GM18951 (cell line): ENCODE data around the gene SMIM5.

Experiments used
- POLR2A ChIP-seq: IDR thresholded peaks from 4 replicates; pipeline ENCODE4 v1.6.1; 2011; ENCODE audit warnings: mild to moderate bottlenecking; ENCODE audit not compliant: insufficient read length, insufficient read depth; ENCODE audit errors: extremely low read depth
- in situ Hi-C: fragments of 300-500 bp; cut with MboI; formaldehyde crosslinking; loops from one replicate; pipeline ENCODE4 v1.12.0; 2022; ENCODE audit warnings: low sequenced_read_pairs, mixed read lengths, inconsistent platforms; ENCODE audit not compliant: unreplicated experiment

SMIM5 gene

GRCh38 chr17:75612906-75613626, 20.2 kb upstream of the SMIM5 start:
- TF ChIP-seq POLR2A: no peak
- in situ Hi-C loops: loop anchor here (10.0 kb wide), 1 partner anchor 132 kb away; no protein-coding TSS in a partner anchor

- no peak for TF ChIP-seq POLR2A
- in situ Hi-C loops: loop anchor here (10.0 kb wide), 1 partner anchor 131 kb away; no protein-coding TSS in a partner anchor
These were observed 19.2 kb upstream of the SMIM5 start for GRCh38 chr17:75614006-75614405.

- in situ Hi-C loops: loop anchor here (10.0 kb wide), 1 partner anchor 130 kb away; no protein-coding TSS in a partner anchor
- no peak for TF ChIP-seq POLR2A
These were observed 18.5 kb upstream of the SMIM5 start for GRCh38 chr17:75614556-75615270.

GRCh38 chr17:75615301-75615700, 17.9 kb upstream of the SMIM5 start:
- no peak for TF ChIP-seq POLR2A
- in situ Hi-C loops: loop anchor here (10.0 kb wide), 1 partner anchor 130 kb away; no protein-coding TSS in a partner anchor

GRCh38 chr17:75616521-75617122, 16.6 kb upstream of the SMIM5 start:
- TF ChIP-seq POLR2A: no peak
- in situ Hi-C loops: loop anchor here (10.0 kb wide), 1 partner anchor 128 kb away; no protein-coding TSS in a partner anchor

GRCh38 chr17:75617218-75617617, 16.0 kb upstream of the SMIM5 start:
- in situ Hi-C loops: loop anchor here (10.0 kb wide), 1 partner anchor 128 kb away; no protein-coding TSS in a partner anchor
- no peak for TF ChIP-seq POLR2A

- no peak for TF ChIP-seq POLR2A
- in situ Hi-C loops: loop anchor here (10.0 kb wide), 1 partner anchor 127 kb away; no protein-coding TSS in a partner anchor
These were observed 15.6 kb upstream of the SMIM5 start for GRCh38 chr17:75617675-75618074.

GRCh38 chr17:75619506-75620431, 13.5 kb upstream of the SMIM5 start:
- in situ Hi-C loops: loop anchor here (10.0 kb wide), 1 partner anchor 125 kb away; no protein-coding TSS in a partner anchor

GRCh38 chr17:75621489-75621888, 11.7 kb upstream of the SMIM5 start:
- no peak for TF ChIP-seq POLR2A
- in situ Hi-C loops: no loop called here

More at GRCh38 chr17:75619506-75620431, 13.5 kb upstream of the SMIM5 start:
- no peak for TF ChIP-seq POLR2A

- in situ Hi-C loops: no loop called here
- TF ChIP-seq POLR2A: no peak
These were observed 11.2 kb upstream of the SMIM5 start for GRCh38 chr17:75622076-75622475.

GRCh38 chr17:75622771-75623273, 10.4 kb upstream of the SMIM5 start:
- in situ Hi-C loops: no loop called here

GRCh38 chr17:75623386-75623785, 9.8 kb upstream of the SMIM5 start:
- TF ChIP-seq POLR2A: no peak
- in situ Hi-C loops: no loop called here

More at GRCh38 chr17:75622771-75623273, 10.4 kb upstream of the SMIM5 start:
- TF ChIP-seq POLR2A: no peak

- in situ Hi-C loops: no loop called here
- no peak for TF ChIP-seq POLR2A
These were observed 9.2 kb upstream of the SMIM5 start for GRCh38 chr17:75624021-75624420.
